ENCODE data around the gene CENPW.

CENPW gene

DNA sequence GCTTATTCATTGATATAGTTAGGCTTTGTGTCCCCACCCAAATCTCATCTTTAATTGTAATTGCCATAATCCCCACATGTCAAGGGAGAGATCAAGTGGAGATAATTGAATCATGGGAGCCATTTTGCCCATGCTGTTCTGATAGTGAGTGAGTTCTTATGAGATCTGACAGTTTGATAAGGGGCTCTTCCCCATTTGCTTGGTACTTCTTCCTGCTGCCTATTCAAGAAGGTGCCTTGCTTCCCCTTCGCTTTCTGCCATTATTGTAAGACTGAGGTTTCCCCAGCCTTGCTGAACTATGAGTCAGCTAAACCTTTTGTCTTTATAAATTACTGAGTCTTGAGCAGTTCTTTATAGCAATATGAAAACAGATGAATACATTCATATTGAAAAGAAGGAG lies 45.6 kb downstream of the CENPW start:
- TF ChIP-seq SIN3A (IDR thresholded peaks at IDR 0.05; ENCODE audit: borderline replicate concordance, insufficient read depth, low read length) (no peak), FOXP2 (optimal IDR thresholded peaks at IDR 0.05; ENCODE audit: borderline replicate concordance, extremely low read depth, extremely low read length, insufficient read depth) (no peak), TAF1 (IDR thresholded peaks at IDR 0.05; ENCODE audit: borderline replicate concordance, insufficient read depth, low read length) (no peak), POLR2AphosphoS5 (IDR thresholded peaks at IDR 0.05; ENCODE audit: low read depth, low read length) (no peak)
- TF ChIP-seq, protein P1, sequence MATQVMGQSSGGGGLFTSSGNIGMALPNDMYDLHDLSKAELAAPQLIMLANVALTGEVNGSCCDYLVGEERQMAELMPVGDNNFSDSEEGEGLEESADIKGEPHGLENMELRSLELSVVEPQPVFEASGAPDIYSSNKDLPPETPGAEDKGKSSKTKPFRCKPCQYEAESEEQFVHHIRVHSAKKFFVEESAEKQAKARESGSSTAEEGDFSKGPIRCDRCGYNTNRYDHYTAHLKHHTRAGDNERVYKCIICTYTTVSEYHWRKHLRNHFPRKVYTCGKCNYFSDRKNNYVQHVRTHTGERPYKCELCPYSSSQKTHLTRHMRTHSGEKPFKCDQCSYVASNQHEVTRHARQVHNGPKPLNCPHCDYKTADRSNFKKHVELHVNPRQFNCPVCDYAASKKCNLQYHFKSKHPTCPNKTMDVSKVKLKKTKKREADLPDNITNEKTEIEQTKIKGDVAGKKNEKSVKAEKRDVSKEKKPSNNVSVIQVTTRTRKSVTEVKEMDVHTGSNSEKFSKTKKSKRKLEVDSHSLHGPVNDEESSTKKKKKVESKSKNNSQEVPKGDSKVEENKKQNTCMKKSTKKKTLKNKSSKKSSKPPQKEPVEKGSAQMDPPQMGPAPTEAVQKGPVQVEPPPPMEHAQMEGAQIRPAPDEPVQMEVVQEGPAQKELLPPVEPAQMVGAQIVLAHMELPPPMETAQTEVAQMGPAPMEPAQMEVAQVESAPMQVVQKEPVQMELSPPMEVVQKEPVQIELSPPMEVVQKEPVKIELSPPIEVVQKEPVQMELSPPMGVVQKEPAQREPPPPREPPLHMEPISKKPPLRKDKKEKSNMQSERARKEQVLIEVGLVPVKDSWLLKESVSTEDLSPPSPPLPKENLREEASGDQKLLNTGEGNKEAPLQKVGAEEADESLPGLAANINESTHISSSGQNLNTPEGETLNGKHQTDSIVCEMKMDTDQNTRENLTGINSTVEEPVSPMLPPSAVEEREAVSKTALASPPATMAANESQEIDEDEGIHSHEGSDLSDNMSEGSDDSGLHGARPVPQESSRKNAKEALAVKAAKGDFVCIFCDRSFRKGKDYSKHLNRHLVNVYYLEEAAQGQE (IDR thresholded peaks at IDR 0.05; ENCODE audit: insufficient read depth in 1 of 2, low read depth in 2 of 2, low read length in 2 of 2): no peak

DNA sequence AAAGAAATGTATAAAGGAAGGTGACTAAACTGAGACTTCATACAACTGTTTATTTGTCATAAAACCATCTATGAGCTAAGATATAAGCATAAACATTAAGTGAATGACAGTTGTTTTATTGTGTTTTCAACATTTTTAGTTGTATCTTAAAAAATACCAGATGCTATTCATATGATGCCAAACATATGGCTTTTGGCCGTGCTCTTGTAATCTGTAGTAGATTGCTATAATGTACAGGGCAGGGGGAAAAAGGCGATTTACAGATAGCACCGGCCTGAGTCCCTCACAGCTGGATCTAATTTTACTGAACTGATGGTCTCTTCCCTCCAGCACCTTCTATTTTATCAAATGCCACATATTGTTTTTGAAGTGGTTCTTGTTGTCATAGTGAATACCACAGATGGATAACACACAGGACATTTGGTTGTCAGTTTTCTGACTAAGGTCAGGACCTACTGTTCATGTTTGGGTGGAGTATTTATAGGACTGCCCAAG lies 48.2 kb downstream of the CENPW start:
- TF ChIP-seq, protein P1 (IDR thresholded peaks at IDR 0.05; ENCODE audit: insufficient read depth in 1 of 2, low read depth in 2 of 2, low read length in 2 of 2): no peak
- TF ChIP-seq POLR2AphosphoS5 (IDR thresholded peaks at IDR 0.05; ENCODE audit: low read depth, low read length) (no peak), FOXP2 (optimal IDR thresholded peaks at IDR 0.05; ENCODE audit: borderline replicate concordance, extremely low read depth, extremely low read length, insufficient read depth) (no peak), SIN3A (IDR thresholded peaks at IDR 0.05; ENCODE audit: borderline replicate concordance, insufficient read depth, low read length) (no peak), TAF1 (IDR thresholded peaks at IDR 0.05; ENCODE audit: borderline replicate concordance, insufficient read depth, low read length) (no peak)

DNA sequence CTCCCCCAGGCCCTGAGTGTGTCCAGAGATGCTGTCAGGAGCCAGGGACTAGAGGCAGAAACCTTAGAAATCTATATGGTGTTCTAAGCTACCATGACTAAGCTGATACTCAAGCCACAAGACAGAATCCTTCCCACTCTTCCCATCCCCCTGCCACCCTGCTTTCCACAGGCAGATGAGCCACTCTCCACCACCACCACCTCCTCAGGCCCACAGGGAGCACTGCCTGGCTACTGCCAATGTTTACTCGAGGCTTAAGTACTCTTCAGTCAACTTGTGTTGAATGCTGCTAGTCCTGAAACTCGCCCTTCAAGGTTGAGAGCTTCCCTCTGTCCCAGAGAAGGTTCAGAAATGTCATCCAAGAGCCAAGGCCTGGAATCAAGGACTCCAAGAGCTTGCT lies 56.2 kb downstream of the CENPW start:
- TF ChIP-seq, protein P1 (IDR thresholded peaks at IDR 0.05; ENCODE audit: insufficient read depth in 1 of 2, low read depth in 2 of 2, low read length in 2 of 2): no peak
- TF ChIP-seq SIN3A (IDR thresholded peaks at IDR 0.05; ENCODE audit: borderline replicate concordance, insufficient read depth, low read length) (no peak), FOXP2 (optimal IDR thresholded peaks at IDR 0.05; ENCODE audit: borderline replicate concordance, extremely low read depth, extremely low read length, insufficient read depth) (no peak), TAF1 (IDR thresholded peaks at IDR 0.05; ENCODE audit: borderline replicate concordance, insufficient read depth, low read length) (no peak), POLR2AphosphoS5 (IDR thresholded peaks at IDR 0.05; ENCODE audit: low read depth, low read length) (no peak)
